ENCODE data around the gene GOLGB1. TPM values are rescaled to one million over a fixed set of nuclear protein-coding genes. Genes with fewer than 3 reads are reported as not detected.
"Not testable (repeated sequence)": the region's sequence is repeated elsewhere in the genome, so short reads cannot be mapped to it uniquely, and the experiment has no call there.

Gene GOLGB1
- polyA plus RNA-seq, 1 donor: 44.8 TPM

GRCh38 chr3:121692010-121692699, 57.4 kb downstream of the GOLGB1 start:
- no peak for DNase-seq (ENCODE audit: low read depth)

GRCh38 chr3:121690777-121691405, 58.6 kb downstream of the GOLGB1 start:
- no peak for DNase-seq (ENCODE audit: low read depth)

- not testable (repeated sequence) for DNase-seq (ENCODE audit: low read depth)
These were observed 60.8 kb downstream of the GOLGB1 start for GRCh38 chr3:121688747-121689146.

GRCh38 chr3:121681792-121682191, 67.7 kb downstream of the GOLGB1 start:
- DNase-seq (ENCODE audit: low read depth): no peak

GRCh38 chr3:121677141-121677540, 72.4 kb downstream of the GOLGB1 start:
- no peak for DNase-seq (ENCODE audit: low read depth)

GRCh38 chr3:121670676-121671075, 78.9 kb downstream of the GOLGB1 start:
- no peak for DNase-seq (ENCODE audit: low read depth)

GRCh38 chr3:121667333-121667732, 82.2 kb downstream of the GOLGB1 start:
- no peak for DNase-seq (ENCODE audit: low read depth)

- DNase-seq (ENCODE audit: low read depth): no peak
These were observed 84.1 kb downstream of the GOLGB1 start for GRCh38 chr3:121665488-121665887.

GRCh38 chr3:121663171-121663847, 86.2 kb downstream of the GOLGB1 start:
- DNase-seq (ENCODE audit: low read depth): no peak

GRCh38 chr3:121662742-121663141, 86.8 kb downstream of the GOLGB1 start:
- no peak for DNase-seq (ENCODE audit: low read depth)

- no peak for DNase-seq (ENCODE audit: low read depth)
These were observed 88.2 kb downstream of the GOLGB1 start for GRCh38 chr3:121661376-121661775.

GRCh38 chr3:121660356-121661171, 89.0 kb downstream of the GOLGB1 start, which contains the start of gene HCLS1:
TSS of gene HCLS1 (minus strand) at chr3:121660903. CDS start at chr3:121658347, 2,556 bp downstream.
- no peak for DNase-seq (ENCODE audit: low read depth)

GRCh38 chr3:121659586-121659985, 90.0 kb downstream of the GOLGB1 start:
- no peak for DNase-seq (ENCODE audit: low read depth)

- DNase-seq (ENCODE audit: low read depth): no peak
These were observed 90.7 kb downstream of the GOLGB1 start for GRCh38 chr3:121658716-121659435.

- no peak for DNase-seq (ENCODE audit: low read depth)
These were observed 94.8 kb downstream of the GOLGB1 start for GRCh38 chr3:121654493-121655385.

GRCh38 chr3:121651684-121652083, 97.9 kb downstream of the GOLGB1 start:
- no peak for DNase-seq (ENCODE audit: low read depth)

GRCh38 chr3:121649645-121650044, 99.9 kb downstream of the GOLGB1 start:
- no peak for DNase-seq (ENCODE audit: low read depth)

- no peak for DNase-seq (ENCODE audit: low read depth)
These were observed 101.2 kb downstream of the GOLGB1 start for GRCh38 chr3:121648219-121648958.

- DNase-seq (ENCODE audit: low read depth): no peak
These were observed 104.5 kb downstream of the GOLGB1 start for GRCh38 chr3:121645054-121645453.

All from forelimb muscle (tissue), 1 donor.